Adipose tissue (tissue), 3 donors: ENCODE measurements around the gene HECW1. TPM values are rescaled to one million over a fixed set of nuclear protein-coding genes. Genes with fewer than 3 reads are reported as not detected.
"Not testable (repeated sequence)": the region's sequence is repeated elsewhere in the genome, so short reads cannot be mapped to it uniquely, and the experiment has no call there.

Experiments
- H3K27ac ChIP-seq: one replicate; pipeline ENCODE4 v1.5.1; 2013; ENCODE audit warnings: low read depth, low read length
- WGBS, 3 donors: extraction: QIAGEN DNeasy Blood & Tissue Kit; methylation state at CpG; one replicate each; pipeline ENCODE4 v1.1.7; 2013; 5-methylcytosine and 5-hydroxymethylcytosine counted together
- polyA plus RNA-seq, 3 donors: library from polyadenylated mRNA; stranded (reverse); fragments of 200-250 nt; gene quantifications; one replicate each; pipeline ENCODE4 v1.2.3, GENCODE V29; 2013
- donor health status: healthy with polysubstance abuse.
- donor health status: Bipolar disorder and iron deficiency.
- donor health status: healthy.

HECW1 gene
- under 1 TPM in 2 of 3 donors, not detected in 1; 0.12 to 0.22 TPM for polyA plus RNA-seq

- 0 to 2% (median 2%) methylated on average over 27 to 46 of the region's 46 CpGs for WGBS, 3 donors
- H3K27ac ChIP-seq, result no peak within 1 kb of the TSS
These were observed at the start of gene HECW1 for GRCh38 chr7:43112459-43112940. Gene HECW1, plus strand, starts transcription at chr7:43112647. Its CDS starts 131,259 bp downstream, at chr7:43243906.

- WGBS, 3 donors, result 47 to 52% (median 51%) methylated on average over 7 of the region's 7 CpGs
- H3K27ac ChIP-seq, result no peak overlapping the region
These were observed 40.8 kb upstream of the HECW1 start for GRCh38 chr7:43071604-43072003.

GRCh38 chr7:43072530-43072929 is 39.9 kb upstream of the HECW1 start:
- H3K27ac ChIP-seq, result no peak overlapping the region
- WGBS, 3 donors, result 19 to 45% (median 37%) methylated on average over 6 of the region's 6 CpGs

- H3K27ac ChIP-seq, result not testable (repeated sequence)
- WGBS, 3 donors, result 93 to 98% (median 98%) methylated on average over 4 of the region's 4 CpGs
These were observed 38.6 kb upstream of the HECW1 start for GRCh38 chr7:43073811-43074210.

- 79 to 83% (median 81%) methylated on average over 5 of the region's 5 CpGs for WGBS, 3 donors
- no peak overlapping the region for H3K27ac ChIP-seq
These were observed 36.2 kb upstream of the HECW1 start for GRCh38 chr7:43076189-43076605.

GRCh38 chr7:43076606-43077005 is 35.8 kb upstream of the HECW1 start:
- no peak overlapping the region for H3K27ac ChIP-seq
- WGBS, 3 donors, result 91 to 96% (median 91%) methylated on average over 14 of the region's 14 CpGs

- H3K27ac ChIP-seq, result no peak overlapping the region
- 81 to 90% (median 84%) methylated on average over 9 of the region's 9 CpGs for WGBS, 3 donors
These were observed 35.2 kb upstream of the HECW1 start for GRCh38 chr7:43077285-43077684.

GRCh38 chr7:43077732-43078391 is 34.6 kb upstream of the HECW1 start:
- 46 to 60% (median 59%) methylated on average over 7 of the region's 7 CpGs for WGBS, 3 donors
- no peak overlapping the region for H3K27ac ChIP-seq

GRCh38 chr7:43078794-43079193 is 33.7 kb upstream of the HECW1 start:
- 63 to 72% (median 71%) methylated on average over 6 of the region's 6 CpGs for WGBS, 3 donors
- no peak overlapping the region for H3K27ac ChIP-seq

- 60 to 86% (median 83%) methylated on average over 4 of the region's 4 CpGs for WGBS, 3 donors
- H3K27ac ChIP-seq, result no peak overlapping the region
These were observed 30.8 kb upstream of the HECW1 start for GRCh38 chr7:43081603-43082002.

- H3K27ac ChIP-seq, result no peak overlapping the region
- 57 to 77% (median 75%) methylated on average over 2 of the region's 2 CpGs for WGBS, 3 donors
These were observed 29.3 kb upstream of the HECW1 start for GRCh38 chr7:43083106-43083505.

GRCh38 chr7:43085017-43085416 is 27.4 kb upstream of the HECW1 start:
- WGBS, 3 donors, result 71 to 82% (median 77%) methylated on average over 2 of the region's 2 CpGs

GRCh38 chr7:43085992-43086391 is 26.5 kb upstream of the HECW1 start:
- 47 to 79% (median 77%) methylated on average over 1 of the region's 1 CpG for WGBS, 3 donors
- no peak overlapping the region for H3K27ac ChIP-seq

More at GRCh38 chr7:43085017-43085416, 27.4 kb upstream of the HECW1 start:
- no peak overlapping the region for H3K27ac ChIP-seq

- WGBS, 3 donors, result 70 to 84% (median 83%) methylated on average over 1 of the region's 1 CpG
- H3K27ac ChIP-seq, result no peak overlapping the region
These were observed 19.6 kb upstream of the HECW1 start for GRCh38 chr7:43092819-43093218.

- WGBS, 3 donors, result 58 to 62% (median 58%) methylated on average over 4 of the region's 4 CpGs
- no peak overlapping the region for H3K27ac ChIP-seq
These were observed 15.6 kb upstream of the HECW1 start for GRCh38 chr7:43096875-43097274.

GRCh38 chr7:43099750-43100149 is 12.7 kb upstream of the HECW1 start:
- WGBS, 3 donors, result 42 to 67% (median 59%) methylated on average over 6 of the region's 6 CpGs

GRCh38 chr7:43104874-43105520 is 7.5 kb upstream of the HECW1 start:
- H3K27ac ChIP-seq, result no peak overlapping the region
- WGBS, 3 donors, result 71 to 94% (median 86%) methylated on average over 1 of the region's 1 CpG

More at GRCh38 chr7:43099750-43100149, 12.7 kb upstream of the HECW1 start:
- H3K27ac ChIP-seq, result no peak overlapping the region

GRCh38 chr7:43105521-43106120 is 6.8 kb upstream of the HECW1 start:
- H3K27ac ChIP-seq, result no peak overlapping the region
- 87 to 92% (median 91%) methylated on average over 3 of the region's 3 CpGs for WGBS, 3 donors

- WGBS, 3 donors, result 8 to 12% (median 12%) methylated on average over 3 of the region's 3 CpGs
- H3K27ac ChIP-seq, result no peak overlapping the region
These were observed 4.0 kb upstream of the HECW1 start for GRCh38 chr7:43108255-43109011.
